Omental fat pad (tissue), 4 donors: Measurements from ENCODE around the gene ITPR2. TPM values are rescaled to one million over a fixed set of nuclear protein-coding genes. Genes with fewer than 3 reads are reported as not detected.

Experiments
- ATAC-seq: fragments of 150-250 bp; one replicate; pipeline ENCODE4 v1.9.1; 2016; ENCODE audit warnings: mild to moderate bottlenecking, moderate library complexity; ENCODE audit not compliant: low FRiP score
- DNase-seq: peaks from one replicate; pipeline ENCODE4 v3.0.0-alpha.2; 2019; ENCODE audit warnings: low spot score
- total RNA-seq, 4 donors: library from RNA; depleted of rRNA; stranded (reverse); fragments of >200 nt; gene quantifications; one replicate each; pipeline ENCODE4 v1.1.0, GENCODE V29; 2016
- TF ChIP-seq, protein P1 (sequence below), 3 donors: fragments of 450-650 bp; IDR thresholded peaks; one replicate each; pipeline ENCODE4 v1.5.1; 2016 to 2017; ENCODE audit warnings: antibody characterized with exemption in 3 of 3, mild to moderate bottlenecking in 3 of 3, moderate library complexity in 2 of 3

The ITPR2 gene
- total RNA-seq, 4 donors from 2014 or later: 39.0 to 62.9 (median 47.4) TPM

DNA sequence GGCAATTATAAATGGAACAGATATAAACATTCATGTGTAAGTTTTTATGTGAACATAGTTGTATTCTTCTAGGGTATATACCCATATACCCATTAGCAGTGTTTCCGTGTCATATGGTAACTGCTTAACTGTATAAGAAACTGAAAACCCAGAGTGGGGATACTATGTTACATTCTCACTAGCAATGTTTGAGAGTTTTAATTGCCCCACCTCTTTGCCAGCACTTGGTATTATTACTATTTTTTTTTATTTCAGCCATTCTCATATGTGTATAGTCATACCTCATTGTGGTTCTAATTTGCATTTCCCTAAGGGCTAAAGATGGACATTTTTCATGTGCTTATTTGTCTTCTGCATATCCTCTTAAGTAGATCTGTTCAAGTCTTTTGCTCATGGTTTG is 28.7 kb upstream of the ITPR2 start:
- DNase-seq (no peak), ATAC-seq (no peak)
- TF ChIP-seq, protein P1, sequence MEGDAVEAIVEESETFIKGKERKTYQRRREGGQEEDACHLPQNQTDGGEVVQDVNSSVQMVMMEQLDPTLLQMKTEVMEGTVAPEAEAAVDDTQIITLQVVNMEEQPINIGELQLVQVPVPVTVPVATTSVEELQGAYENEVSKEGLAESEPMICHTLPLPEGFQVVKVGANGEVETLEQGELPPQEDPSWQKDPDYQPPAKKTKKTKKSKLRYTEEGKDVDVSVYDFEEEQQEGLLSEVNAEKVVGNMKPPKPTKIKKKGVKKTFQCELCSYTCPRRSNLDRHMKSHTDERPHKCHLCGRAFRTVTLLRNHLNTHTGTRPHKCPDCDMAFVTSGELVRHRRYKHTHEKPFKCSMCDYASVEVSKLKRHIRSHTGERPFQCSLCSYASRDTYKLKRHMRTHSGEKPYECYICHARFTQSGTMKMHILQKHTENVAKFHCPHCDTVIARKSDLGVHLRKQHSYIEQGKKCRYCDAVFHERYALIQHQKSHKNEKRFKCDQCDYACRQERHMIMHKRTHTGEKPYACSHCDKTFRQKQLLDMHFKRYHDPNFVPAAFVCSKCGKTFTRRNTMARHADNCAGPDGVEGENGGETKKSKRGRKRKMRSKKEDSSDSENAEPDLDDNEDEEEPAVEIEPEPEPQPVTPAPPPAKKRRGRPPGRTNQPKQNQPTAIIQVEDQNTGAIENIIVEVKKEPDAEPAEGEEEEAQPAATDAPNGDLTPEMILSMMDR (IDR thresholded peaks at IDR 0.05): no peak

DNA sequence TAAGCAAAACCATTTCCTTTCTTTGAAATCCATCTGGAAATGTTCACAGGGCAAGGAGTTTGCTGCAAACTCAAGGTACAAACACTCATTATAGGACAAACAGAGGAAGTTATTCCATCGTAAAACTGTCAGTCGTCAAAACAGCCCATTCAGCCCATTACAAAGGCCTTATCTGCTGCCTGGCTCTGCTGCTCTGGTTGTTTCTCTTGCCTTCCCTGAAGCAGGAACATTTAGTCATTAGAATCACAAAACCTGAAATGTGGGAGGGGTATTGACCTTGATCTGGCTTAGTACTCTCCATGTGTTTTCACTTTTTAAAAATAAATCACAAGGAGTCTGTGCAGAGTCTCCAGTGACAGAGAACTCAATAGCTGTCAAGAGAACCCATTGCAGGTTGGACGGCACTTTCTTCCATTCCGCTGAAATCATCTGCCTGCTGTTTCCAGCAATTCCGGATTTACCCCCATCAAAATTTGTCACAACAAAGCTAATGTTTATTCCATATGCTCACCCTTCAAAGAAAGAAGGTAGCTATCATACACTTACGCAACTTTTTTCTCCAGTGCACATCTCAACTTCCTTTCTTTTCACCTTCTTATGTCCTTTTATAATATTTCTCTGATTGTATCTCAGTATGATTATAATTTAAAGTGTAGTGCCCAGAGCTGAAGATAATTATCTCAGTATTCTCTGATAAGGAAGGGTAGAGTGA is 24.6 kb upstream of the ITPR2 start:
- DNase-seq: no peak

DNA sequence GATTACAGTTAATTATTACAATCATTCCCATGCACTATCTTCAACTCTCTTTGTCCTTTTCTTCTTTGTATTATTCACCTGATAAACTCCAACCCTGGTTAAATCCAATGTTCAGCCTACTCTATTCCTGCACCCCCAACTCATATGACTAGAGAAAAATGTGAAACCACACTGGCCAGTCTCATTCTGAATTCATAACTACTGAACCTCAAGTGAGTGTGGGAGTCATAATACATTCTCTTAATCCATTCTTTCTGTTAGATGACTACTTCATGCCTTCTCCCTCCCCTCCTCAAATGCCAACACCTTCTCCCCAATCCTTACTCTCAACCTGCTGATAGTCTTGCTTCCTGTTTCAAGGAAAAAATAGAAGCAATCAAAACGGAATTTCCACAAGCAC is 22.3 kb upstream of the ITPR2 start:
- no peak for DNase-seq
- TF ChIP-seq, protein P1 (IDR thresholded peaks at IDR 0.05): no peak
- ATAC-seq: no peak

More for the DNA sequence above, 24.6 kb upstream of the ITPR2 start:
- TF ChIP-seq, protein P1 (IDR thresholded peaks at IDR 0.05): no peak
- ATAC-seq: no peak

DNA sequence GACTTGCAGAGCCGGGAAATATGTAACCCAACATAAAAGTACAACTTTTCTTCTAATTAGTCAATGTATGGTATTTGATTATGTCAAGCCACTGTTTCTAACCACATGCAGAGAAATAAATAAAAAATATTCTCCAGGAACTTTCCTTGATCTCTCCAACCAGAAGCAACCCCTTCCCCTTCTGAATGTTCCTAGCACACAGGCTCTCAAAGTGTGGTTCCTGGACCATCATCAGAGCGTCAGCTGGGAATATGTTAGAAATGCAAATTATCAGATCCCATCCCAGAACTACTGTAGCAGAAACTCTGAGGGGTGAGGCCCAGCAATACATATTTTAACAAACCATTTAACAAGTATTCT is 21.0 kb upstream of the ITPR2 start:
- ATAC-seq (no peak), DNase-seq (no peak)
- TF ChIP-seq, protein P1 (IDR thresholded peaks at IDR 0.05): no peak

DNA sequence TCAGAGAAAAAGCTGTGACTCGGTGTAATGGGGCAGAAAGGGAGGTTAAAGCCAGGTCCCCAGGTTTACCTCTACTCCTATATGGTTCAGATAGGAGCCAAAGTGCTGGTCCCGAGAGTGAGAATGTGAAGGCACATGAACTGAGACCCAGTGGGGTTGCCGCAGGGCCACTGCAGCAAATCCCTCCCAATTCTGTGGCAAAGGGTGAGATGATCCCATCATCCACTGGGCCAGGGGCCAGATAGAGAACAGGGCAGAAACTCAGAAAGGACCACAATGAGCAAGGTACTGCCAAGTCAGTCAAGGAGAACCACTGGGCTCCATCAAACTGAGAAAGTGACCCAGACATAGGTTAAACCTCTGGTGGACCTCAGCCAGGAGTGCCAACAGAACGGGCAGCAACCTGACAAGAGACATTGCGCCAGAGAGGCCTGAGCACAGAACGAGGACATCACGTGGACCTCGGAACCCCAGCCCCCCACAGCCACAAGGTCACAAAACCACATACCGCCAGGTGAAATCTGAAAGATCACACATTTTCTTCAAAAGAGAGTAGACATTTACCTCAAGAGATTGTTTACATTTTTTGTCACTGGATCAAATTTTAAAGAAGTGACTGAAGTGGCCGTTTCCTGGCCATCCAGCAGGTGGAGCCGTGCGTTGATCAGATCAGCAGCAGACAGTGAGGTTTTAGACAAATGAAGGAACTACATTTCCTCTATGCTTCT is 20.5 kb upstream of the ITPR2 start:
- TF ChIP-seq, protein P1 (IDR thresholded peaks at IDR 0.05): peak in 1 of 3 donors; percentile 50
- DNase-seq (no peak), ATAC-seq (peak; percentile 77)

DNA sequence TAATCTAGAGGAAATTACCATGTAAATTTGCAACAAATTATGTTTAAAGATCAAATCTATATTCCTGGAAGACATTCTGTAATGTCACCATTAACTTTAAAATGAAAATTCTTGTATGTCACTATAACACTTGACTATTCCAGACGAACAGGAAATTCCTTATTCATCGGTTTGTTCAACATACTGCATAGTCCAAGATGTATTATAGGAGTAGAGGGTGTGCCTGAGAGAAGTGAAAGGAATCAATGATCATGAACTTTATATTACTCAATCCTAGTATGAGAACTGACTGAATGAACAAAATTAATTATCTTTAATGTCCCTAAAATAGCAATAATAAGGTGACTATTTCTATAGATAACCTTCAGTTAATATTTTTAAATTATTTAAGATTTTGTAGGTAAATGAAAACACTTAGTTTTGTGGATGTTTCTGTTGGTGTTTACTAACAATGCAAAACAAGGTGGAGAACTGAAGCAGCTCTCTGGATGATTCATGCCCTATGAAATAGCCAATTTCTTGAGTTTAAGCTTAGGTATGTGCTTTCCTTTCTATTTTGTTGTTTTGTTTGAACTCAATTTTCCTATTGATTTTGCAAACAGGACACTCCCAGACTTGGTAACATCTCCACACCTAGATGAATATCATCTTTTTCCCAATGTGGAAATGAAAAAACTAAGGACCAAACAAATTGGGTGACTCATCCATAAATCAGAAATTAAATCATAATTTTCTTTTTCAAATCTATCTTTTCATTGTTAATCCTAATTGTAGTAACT is 18.2 kb upstream of the ITPR2 start:
- DNase-seq: no peak
- TF ChIP-seq, protein P1 (IDR thresholded peaks at IDR 0.05): no peak
- no peak for ATAC-seq
